LNCaP clone FGC (cell line): ENCODE measurements around the gene SLC19A1.
"Not testable (repeated sequence)": the region's sequence is repeated elsewhere in the genome, so short reads cannot be mapped to it uniquely, and the experiment has no call there.

Experiments
- DNase-seq: peaks from one replicate; pipeline ENCODE4 v3.0.0-alpha.2; 2011; ENCODE audit warnings: low read depth
- H3K4me3 ChIP-seq: 2 replicates; pipeline ENCODE4 v1.5.1; 2011; ENCODE audit warnings: mild to moderate bottlenecking, low read depth, low read length, control low read depth
- TF ChIP-seq, protein P1 (sequence below): IDR thresholded peaks from 2 replicates; pipeline ENCODE4 v1.5.1; 2012; ENCODE audit warnings: mild to moderate bottlenecking; ENCODE audit not compliant: control insufficient read depth, insufficient read depth; ENCODE audit errors: extremely low read depth

SLC19A1 gene

DNA sequence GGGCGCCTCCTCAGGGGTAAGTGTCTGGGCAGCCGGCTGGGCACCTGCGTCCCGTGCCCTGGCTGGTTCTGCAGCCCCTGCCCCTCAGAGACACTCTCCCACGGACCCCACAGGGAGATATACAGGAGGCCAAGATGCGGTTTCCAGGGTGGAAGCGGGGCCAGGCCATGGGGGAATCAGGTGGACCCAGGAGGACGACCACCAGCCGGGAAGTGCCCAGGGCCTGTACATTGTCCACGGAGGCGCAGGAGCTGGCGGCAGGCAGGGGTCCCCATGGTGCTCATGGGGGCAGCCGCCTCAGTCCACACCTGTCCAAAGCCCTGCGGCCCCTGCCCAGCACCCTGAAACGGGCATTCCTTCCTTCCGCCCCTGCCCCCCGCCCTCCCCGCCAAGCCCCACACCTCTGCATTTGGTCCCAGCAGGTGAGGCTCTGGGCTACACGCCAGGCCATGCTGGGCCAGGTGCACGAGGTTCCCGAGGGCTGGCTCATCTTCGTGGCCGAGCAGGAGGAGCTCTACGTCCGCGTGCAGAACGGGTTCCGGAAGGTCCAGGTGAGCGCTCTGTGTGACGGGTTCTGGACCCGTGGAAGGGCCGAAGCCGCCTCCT, 36.7 kb downstream of the SLC19A1 start:
- TF ChIP-seq, protein P1, sequence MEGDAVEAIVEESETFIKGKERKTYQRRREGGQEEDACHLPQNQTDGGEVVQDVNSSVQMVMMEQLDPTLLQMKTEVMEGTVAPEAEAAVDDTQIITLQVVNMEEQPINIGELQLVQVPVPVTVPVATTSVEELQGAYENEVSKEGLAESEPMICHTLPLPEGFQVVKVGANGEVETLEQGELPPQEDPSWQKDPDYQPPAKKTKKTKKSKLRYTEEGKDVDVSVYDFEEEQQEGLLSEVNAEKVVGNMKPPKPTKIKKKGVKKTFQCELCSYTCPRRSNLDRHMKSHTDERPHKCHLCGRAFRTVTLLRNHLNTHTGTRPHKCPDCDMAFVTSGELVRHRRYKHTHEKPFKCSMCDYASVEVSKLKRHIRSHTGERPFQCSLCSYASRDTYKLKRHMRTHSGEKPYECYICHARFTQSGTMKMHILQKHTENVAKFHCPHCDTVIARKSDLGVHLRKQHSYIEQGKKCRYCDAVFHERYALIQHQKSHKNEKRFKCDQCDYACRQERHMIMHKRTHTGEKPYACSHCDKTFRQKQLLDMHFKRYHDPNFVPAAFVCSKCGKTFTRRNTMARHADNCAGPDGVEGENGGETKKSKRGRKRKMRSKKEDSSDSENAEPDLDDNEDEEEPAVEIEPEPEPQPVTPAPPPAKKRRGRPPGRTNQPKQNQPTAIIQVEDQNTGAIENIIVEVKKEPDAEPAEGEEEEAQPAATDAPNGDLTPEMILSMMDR: no peak
- no peak overlapping the region for H3K4me3 ChIP-seq
- peak; percentile 69 for DNase-seq

DNA sequence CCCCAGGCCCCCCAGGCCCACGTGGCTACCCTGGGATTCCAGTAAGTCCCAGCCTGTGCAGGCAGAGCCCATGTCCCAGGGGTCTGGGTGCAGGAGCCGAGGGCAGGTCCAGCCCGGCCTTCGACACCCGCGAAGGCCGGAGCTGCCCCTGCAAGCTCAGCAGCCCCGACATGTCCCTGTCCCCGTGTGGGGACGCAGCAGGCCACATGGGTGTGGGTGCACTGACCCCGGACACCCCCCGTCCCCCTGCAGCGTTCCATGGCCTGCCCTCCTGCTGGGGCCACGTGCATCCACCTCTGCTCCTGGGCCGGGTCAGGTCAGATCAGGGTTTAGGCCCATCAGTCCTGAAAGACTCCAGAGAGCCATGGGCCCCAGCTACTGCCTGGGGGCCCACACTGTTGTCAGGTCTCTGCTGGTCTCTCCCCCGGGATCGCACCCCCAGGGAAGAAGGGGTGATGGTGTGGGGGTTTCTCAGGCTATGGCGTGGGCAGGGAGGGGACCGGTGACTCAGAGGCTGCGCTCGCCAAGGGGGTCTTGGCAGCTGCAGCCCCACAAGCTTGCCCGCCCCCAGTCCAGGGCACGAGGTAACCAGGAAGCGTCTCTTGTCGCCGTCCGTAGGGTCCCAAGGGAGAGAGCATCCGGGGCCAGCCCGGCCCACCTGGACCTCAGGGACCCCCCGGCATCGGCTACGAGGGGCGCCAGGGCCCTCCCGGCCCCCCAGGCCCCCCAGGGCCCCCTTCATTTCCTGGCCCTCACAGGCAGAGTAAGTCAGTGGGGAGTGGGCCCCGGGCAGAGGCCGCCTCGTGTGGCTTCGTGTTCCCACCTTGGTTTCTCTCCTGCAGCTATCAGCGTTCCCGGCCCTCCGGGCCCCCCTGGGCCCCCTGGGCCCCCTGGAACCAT, 37.5 kb downstream of the SLC19A1 start:
- H3K4me3 ChIP-seq: no peak overlapping the region
- TF ChIP-seq, protein P1: no peak
- DNase-seq: no peak

DNA sequence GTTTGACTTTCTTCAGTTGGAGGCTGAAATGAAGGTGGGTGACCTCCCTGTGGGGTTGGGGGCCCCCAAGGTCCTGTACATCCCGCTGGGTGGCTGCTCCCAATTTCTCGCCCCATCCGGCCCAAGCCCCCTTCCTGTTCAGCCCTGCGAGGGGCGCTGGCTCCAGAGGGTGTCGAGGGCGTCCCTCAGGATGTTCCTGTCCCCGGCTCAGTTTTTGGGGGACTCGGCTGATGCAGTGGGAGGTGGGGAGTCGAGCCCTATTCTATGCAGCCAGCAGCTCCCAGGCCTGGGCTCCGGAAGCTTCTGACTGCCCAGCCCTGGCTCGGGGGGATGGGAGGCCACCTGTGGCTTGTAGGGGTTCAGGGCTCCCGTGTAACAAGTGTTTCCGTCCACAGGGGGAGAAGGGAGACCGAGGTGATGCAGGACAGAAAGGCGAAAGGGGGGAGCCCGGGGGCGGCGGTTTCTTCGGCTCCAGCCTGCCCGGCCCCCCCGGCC, 38.2 kb downstream of the SLC19A1 start:
- H3K4me3 ChIP-seq: no peak overlapping the region
- TF ChIP-seq, protein P1: no peak
- no peak for DNase-seq

DNA sequence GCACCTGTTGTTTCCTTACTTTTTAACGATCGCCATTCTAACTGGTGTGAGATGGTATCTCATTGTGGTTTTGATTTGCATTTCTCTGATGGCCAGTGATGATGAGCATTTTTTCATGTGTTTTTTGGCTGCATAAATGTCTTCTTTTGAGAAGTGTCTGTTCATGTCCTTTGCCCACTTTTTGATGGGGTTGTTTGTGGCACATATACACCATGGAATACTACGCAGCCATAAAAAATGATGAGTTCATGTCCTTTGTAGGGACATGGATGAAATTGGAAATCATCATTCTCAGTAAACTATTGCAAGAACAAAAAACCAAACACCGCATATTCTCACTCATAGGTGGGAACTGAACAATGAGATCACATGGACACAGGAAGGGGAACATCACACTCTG, 39.0 kb downstream of the SLC19A1 start:
- not testable (repeated sequence) for H3K4me3 ChIP-seq, DNase-seq

DNA sequence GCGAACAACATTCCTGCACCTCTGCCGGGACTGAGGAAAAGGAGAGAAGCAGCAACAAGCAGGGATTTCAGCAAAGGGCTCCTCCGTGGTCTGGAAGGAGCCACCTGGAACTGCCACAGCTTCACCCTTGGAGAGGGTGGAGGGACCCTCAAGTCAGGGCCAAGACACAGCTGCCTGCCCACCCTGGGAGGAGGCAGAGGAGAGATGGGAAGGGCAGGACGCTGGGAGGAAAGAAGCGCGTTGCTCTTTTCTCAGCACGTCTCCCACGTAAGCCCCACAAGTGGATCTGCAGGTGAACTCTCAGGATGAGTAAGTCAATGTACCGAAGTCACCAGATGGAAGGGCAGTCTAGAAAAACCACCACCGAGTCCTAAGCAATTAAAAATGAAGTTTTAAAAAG, 39.6 kb downstream of the SLC19A1 start:
- no peak overlapping the region for H3K4me3 ChIP-seq
- no peak for DNase-seq
- TF ChIP-seq, protein P1: no peak

DNA sequence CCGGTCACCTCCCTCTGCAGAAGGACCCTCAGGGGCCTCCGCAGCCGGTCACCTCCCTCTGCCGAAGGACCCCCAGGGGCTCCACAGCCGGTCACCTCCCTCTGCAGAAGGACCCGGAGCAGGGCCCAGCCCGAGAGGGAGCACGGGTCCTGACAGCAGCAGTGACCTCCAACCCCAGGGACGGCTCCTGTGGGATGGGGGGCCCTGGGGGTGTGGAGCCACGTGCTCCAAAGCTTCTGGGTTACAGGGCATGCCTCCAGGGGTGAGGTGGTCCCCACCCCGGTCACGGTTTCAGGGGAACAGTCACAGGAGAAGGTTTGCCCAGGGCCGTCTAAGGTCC, 40.3 kb downstream of the SLC19A1 start:
- no peak for DNase-seq
- no peak overlapping the region for H3K4me3 ChIP-seq
- TF ChIP-seq, protein P1: no peak

DNA sequence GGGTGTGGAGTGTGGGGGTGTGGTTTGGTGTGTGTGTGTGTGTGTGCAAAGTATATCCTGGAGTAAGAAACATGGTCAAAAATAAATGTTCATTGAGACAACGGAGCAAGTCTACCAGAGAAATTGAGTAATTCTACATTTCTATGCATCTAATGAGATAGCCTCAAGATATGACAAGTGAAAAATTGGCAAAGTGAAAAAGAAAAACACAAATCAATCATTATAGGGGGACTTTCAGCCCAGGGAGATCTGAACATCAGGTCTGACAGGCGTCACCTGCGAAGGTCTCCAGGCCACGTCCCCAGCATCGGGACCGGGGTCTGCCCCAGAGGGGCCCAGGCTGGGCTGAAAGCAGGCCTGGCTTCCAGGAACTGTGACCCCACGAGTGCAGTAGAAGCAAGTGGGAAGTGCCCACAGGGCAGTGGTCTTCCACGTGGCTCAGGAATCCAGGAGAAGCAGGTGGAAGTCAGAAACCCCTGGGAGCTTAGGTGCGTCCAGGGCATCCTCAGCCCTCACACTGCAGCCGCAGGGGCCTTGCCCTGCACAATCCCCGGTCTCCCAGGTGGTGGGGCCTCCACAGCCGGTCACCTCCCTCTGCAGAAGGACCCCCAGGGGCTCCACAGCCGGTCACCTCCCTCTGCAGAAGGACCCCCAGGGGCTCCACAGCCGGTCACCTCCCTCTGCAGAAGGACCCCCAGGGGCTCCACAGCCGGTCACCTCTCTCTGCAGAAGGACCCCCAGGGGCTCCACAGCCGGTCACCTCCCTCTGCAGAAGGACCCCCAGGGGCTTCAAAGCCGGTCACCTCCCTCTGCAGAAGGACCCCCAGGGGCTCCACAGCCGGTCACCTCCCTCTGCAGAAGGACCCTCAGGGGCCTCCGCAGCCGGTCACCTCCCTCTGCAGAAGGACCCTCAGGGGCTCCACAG, 40.9 kb downstream of the SLC19A1 start:
- DNase-seq, H3K4me3 ChIP-seq: not testable (repeated sequence)
